T-helper 2 cell (primary cell): ENCODE measurements around the gene PPP2R2D.
A peak's percentile ranks its signal among the peaks of the same experiment; 100 is the strongest.
"Not testable (repeated sequence)": the region's sequence is repeated elsewhere in the genome, so short reads cannot be mapped to it uniquely, and the experiment has no call there.

ENCODE experiments used
- DNase-seq, 5 experiments: peaks; one replicate each; pipeline versions ENCODE4 v3.0.0 to v3.0.0-alpha.2; 2012 to 2022

PPP2R2D gene

DNA sequence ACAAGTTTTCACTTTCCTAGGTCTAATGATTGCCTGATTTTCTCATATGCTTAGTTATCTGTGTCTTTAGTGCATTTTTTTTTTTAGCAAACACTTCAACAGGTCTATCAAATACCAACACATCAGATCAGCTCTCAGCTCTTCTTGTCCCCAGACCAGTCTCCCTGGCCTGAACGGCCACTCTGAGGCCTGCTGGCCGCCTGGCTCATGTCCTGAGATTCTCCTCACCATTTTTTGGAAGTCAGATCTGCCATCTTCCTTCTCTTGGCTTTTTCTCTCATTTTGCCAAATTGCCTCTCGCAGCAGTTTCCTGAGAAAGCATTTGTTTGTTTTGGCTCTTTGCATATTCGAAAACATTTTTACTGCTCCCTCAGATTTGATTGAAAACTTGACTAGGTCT lies 29.3 kb downstream of the PPP2R2D start:
- DNase-seq = no peak

- no peak for DNase-seq
Measured at GRCh38 chr10:131930586-131931330, 29.9 kb downstream of the PPP2R2D start.

GRCh38 chr10:131931981-131932380 lies 31.2 kb downstream of the PPP2R2D start:
- no peak for DNase-seq

DNA sequence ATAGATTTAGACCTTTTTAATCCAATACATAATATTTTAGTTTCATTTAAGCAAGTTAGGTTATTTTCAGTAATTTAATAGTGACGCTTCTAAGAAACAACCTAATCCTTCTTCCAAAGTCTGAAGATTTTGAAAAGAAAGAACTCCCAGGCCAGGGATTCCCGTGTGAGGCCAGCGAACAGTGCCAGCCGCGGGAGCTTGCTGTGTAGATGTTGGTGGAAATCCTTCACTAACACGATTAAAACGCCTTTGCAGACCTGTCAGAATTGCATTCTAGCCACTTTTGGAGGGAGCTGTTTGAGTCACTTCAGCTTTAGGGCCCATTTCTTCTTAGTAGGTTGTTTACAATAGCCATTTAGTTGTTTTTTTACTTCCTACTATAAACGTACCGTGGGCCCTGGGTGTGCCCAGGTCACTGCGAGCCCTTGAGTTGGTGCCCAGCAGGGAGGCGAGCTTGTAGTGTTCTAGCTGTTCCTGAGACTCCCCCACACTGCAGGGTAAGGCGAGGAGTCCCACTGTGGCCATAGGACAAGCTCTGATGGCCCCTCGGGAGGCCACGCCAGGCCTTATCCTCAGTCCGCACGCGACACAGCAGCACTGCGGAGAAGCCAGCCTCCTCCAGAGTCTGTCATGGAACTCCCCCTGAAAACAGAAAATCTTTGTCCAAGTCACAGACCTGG lies 32.3 kb downstream of the PPP2R2D start:
- DNase-seq = no peak

DNA sequence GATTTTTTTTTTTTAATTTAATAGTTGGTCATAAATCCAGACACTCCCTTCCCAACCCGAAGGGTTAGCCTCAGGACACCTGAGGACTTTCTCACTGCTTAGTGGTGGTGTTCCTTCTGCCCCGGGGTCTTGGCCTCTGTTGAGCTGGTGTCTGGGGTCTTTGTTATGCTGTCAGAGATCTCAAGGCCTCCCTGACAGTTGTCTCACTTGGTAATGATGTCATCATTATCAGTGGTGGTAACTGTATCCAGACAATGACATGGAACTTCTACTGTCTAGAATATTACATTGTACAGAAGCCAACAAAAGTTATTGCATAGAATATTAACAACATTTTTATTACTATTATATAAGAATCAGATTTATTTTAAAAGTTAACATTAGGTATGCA lies 32.9 kb downstream of the PPP2R2D start:
- DNase-seq = no peak

DNA sequence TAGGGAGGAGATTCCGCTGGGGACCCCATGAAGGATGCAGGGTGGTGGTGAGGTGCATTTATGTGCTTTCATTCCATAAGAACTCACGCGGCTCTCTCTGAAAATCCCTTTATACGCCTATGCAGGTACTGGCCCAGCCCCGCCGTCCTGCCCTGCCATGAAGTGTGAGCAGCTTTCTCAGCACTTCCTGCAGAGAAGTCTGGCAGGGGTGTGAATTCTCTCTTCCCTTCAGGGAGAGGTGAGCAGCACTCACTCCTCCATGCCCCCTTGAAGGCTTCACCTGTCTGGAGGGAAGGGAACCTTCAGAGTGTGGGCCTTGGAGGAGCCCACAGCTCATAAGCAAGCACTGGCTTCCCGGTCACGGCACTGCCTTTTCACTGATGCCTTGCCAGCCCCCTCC lies 34.0 kb downstream of the PPP2R2D start:
- DNase-seq = no peak

DNA sequence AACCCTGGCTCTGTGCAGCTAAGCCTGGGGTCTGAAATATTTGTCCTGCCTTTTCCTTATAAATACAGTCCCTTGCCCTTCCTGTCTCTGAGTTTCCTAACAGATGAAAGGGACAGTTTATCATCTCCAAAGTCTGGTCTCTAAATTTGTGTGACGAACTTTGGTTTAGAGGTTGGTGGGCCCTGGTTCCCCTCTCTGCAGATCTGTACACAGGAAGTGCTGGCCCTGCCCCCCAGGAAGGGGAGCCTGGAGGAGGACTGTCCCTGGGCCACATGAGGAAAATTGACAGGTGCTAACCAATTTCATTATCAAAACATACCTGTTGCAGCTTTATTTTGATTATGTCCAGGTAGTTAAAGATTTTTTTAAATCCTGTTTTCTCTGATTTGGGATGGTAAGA lies 34.5 kb downstream of the PPP2R2D start:
- DNase-seq = no peak

DNA sequence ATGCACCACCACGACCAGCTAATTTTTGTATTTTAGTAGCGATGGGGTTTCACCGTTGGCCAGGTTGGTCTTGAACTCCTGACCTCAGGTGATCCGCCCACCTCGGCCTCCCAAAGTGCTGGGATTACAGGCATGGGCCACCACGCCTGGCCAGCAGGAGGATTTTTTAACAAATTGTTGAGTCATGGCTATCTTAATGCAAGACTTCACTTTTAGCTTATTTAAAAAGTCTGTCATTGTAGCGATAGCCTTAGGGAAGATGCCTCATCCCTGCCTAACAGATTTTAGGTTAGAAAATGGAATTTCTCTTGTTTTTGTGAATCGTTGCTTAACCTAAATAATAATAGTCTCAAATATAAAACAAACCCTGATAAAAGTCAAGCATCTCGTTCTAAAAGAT lies 35.5 kb downstream of the PPP2R2D start:
- DNase-seq = no peak

DNA sequence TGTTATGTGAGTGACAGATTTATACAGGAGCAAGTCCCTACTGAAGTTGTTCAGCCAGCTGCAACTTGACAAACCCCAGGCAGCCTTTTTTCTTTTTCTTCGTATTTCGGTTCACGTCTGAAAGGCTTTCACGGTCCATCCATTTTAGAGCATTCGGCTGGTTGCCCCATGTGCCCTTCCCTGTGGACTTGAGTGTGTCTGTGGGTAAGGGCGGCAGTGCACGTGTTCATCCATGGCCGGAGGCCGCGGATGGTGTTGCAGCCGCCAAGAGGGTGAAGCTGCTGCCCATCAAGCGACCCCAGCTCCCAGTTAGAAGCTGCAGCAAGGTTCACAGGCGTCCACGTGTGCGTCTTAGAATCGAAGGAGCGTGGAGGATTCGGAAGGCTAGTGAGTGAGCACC lies 35.9 kb downstream of the PPP2R2D start:
- no peak for DNase-seq

GRCh38 chr10:131937836-131938235 lies 37.0 kb downstream of the PPP2R2D start:
- no peak for DNase-seq

- no peak for DNase-seq
Measured at GRCh38 chr10:131938681-131939080, 37.9 kb downstream of the PPP2R2D start.

GRCh38 chr10:131942455-131942854 lies 41.6 kb downstream of the PPP2R2D start:
- no peak for DNase-seq

DNA sequence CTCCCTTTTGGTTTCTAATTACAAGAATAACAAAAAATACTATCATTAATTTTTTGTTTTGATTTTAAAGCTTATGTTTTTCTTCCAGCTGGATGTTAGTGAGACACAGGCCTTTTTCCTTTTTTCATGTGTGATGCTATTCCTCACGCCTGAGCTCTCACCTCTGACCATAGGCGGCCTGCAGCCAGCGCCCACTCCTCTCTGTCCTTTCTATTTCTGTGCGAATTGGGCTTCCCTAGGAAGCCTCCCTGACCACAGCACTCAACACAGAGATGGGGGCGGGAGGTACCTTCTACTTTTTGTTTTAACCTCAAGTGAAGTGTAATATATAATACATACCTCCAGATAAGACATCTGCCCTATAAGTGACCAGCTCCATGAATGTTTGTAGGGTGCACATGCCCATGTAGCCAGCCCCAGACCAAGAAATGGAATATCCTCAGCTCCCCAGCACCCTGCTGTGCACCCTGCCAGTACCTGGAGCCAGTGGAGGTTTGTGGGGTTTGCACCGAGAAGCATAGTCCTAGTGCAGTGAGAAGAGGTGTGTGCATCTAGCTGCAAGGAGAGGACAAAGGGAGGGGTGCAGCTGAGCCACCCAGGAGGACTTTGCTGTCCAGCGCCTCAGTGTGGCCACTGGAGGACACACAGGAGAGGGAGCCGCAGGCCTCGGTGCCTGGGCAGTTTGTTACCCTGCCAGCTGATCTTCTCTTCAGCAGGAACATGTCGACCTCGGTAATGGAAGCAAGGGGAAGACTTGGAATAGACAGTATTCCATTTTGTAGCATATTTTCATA lies 42.4 kb downstream of the PPP2R2D start:
- DNase-seq = peak in 1 of 5 experiments; percentile 45

DNA sequence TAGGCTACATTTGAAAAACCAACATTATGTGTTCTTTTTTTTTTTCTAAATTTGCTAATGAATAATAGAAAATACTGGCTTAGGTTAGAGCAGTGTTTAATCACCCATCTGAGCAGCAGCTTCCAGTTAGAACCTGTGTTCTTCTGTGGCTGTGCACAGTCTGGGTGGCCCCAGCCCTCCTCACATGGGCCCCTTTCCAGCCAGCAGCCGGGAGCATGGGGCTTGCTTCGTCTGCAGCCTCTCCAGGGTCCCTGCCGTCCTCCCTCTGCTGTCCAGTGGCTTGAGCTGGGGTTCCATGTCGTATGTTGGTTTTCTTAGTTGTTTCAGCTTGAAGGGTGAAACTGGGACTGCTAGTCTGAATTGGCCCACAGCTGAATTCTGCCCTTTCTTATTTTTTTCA lies 43.6 kb downstream of the PPP2R2D start:
- DNase-seq = no peak

DNA sequence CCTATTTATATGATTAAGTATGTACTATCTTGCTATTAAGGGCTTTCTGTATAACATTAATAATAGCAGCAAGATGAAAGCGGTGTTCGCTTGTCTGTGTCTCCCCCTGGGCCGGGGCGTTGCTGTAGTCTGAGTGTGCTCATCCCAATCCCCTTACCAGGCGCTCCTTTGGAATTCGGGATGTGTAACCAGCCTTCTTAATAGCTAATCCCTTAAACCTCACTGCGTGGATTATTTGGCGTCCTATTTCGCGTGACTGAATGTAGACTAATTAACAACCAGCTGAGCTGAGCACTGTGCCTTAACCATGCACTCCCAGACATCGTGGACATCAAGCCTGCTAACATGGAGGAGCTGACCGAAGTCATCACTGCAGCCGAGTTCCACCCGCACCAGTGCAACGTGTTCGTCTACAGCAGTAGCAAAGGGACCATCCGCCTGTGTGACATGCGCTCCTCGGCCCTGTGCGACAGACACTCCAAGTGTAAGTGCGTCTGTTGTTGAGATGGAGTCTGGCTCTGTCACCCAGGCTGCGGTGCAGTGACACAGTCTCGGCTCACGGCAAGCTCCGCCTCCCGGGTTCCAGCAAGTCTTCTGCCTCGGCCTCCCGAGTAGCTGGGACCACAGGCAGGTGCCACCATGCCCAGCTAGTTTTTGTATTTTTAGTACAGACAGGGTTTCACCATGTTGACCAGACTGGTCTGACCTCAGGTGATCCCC lies 44.3 kb downstream of the PPP2R2D start:
- DNase-seq = no peak

GRCh38 chr10:131946321-131946751 lies 45.5 kb downstream of the PPP2R2D start:
- DNase-seq = no peak

GRCh38 chr10:131946880-131947279 lies 46.1 kb downstream of the PPP2R2D start:
- no peak for DNase-seq

- no peak for DNase-seq
Measured at GRCh38 chr10:131947631-131948347, 47.0 kb downstream of the PPP2R2D start.

DNA sequence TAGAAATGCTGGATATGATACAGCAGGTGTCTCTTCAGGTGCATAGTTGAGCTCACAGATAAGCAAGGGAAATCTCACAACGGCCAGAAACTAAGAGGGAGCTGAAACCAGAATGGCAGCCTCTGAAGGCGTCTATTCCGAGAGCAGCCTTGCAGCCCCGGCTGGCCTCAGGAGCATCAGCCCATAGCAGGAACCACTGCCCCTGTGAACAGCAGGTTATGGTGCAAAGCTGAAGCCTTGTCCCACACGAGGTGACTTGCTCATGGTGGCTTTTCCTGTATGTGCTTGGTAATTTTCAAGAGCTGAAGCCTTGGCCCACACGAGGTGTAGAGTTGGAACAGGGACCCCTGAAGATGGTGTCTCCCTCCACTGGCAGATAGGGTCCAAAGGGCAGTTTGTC lies 47.7 kb downstream of the PPP2R2D start:
- no peak for DNase-seq

DNA sequence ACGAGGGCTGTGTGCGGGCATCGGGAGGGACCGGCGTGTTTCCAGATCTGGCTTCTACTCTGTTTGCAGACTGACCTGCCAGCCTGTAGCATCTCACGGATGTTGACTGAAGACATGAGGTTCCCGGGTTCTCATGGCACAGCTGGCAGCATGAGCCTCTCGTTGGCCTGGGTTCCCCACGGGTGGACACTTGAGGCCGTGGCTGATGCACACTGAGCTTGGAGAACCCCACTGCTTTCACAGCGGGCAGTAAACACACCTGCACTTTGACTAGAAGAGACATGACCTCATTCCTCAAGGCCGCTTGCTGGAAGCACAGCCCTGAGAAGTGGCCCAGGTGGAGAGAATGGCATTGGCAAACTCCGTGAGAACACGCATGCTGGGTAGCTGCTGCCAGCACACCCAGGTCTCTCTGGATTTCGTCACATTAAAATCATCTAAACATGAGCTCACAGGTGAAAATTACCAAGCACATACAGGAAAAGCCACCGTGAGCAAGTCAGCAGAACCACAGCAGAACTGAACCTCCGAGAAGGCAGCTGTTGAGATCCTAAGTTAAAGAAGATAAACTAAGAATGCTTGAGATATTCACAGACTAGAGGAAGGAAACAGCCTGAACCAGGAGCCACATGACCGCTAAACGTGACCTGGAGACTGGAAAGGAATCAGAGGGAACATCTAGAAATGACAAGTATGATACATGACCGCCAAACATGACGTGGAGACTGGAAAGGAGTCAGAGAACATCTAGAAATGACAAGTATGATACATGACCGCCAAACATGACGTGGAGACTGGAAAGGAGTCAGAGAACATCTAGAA lies 48.4 kb downstream of the PPP2R2D start:
- DNase-seq = no peak

DNA sequence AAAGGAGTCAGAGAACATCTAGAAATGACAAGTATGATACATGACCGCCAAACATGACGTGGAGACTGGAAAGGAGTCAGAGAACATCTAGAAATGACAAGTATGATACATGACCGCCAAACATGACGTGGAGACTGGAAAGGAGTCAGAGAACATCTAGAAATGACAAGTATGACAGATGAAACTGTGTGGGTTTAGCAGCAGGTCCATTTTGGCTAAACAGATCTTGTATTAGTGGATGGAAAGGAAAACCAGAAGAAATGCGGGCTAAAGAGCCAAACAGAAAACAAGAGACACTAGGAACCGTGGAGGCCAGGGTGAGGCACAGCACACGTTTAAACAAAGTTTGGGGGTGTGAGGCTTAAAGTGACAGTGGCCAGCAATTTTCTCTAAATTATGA lies 49.1 kb downstream of the PPP2R2D start:
- DNase-seq = not testable (repeated sequence)
